ENCODE measurements around the gene IL3.

IL3 gene

DNA sequence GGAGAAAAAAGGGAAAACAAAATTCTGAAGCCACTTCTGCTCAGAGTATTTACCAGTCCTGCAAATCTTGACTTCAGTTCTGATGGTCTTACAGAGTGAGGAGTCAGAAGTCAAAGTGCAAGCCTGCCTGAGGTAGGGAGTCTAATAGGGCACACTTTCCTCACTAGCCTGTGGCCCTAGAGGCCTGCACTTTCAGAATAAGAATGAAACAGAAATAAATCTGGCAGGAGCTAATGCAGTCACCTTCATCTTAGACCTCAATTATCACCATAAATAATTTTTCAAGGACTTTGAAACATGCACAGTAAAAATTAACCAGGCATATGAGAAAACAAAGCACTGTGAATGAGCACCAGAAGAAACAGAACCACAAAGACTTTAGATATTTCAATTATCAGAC lies 28.3 kb upstream of the IL3 start:
- no peak overlapping the region for H3K27ac ChIP-seq (ENCODE audit: poor library complexity, severe bottlenecking)
- ATAC-seq (ENCODE audit: low read depth) (no peak), DNase-seq (ENCODE audit: low spot score) (no peak)
- H3K4me1 ChIP-seq (ENCODE audit: insufficient read depth, poor library complexity, severe bottlenecking), result no peaks in the 10 kb centered on the region
- H3K4me3 ChIP-seq (ENCODE audit: severe bottlenecking), result no peak overlapping the region
- H3K36me3 ChIP-seq (ENCODE audit: low read depth), result no peaks in the 10 kb centered on the region
- H3K27me3 ChIP-seq (ENCODE audit: insufficient read depth, poor library complexity, severe bottlenecking), result peaks cover 29% of the 10 kb centered on the region
- TF ChIP-seq, protein P1, sequence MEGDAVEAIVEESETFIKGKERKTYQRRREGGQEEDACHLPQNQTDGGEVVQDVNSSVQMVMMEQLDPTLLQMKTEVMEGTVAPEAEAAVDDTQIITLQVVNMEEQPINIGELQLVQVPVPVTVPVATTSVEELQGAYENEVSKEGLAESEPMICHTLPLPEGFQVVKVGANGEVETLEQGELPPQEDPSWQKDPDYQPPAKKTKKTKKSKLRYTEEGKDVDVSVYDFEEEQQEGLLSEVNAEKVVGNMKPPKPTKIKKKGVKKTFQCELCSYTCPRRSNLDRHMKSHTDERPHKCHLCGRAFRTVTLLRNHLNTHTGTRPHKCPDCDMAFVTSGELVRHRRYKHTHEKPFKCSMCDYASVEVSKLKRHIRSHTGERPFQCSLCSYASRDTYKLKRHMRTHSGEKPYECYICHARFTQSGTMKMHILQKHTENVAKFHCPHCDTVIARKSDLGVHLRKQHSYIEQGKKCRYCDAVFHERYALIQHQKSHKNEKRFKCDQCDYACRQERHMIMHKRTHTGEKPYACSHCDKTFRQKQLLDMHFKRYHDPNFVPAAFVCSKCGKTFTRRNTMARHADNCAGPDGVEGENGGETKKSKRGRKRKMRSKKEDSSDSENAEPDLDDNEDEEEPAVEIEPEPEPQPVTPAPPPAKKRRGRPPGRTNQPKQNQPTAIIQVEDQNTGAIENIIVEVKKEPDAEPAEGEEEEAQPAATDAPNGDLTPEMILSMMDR (IDR thresholded peaks at IDR 0.05; ENCODE audit: poor library complexity, severe bottlenecking), result no peak
- H3K9me3 ChIP-seq (ENCODE audit: severe bottlenecking), result peaks cover 5% of the 10 kb centered on the region

DNA sequence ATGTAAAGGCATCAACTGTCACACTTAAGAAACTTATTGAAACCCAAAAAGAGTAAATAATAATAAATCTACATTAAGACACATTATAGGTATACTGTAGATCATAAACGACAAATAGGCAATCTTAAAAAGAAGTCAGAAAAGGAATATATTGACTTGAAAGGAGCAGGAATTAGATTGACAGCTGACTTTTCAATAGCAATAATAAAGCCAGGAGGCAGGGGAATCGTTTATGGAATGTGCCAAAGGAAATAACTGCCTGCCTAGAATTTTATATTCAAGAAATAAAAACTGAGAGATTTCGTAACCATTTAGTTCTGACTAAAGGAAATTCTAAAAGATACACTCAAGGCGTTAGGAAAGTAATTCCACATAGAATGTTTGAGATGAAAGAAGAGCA lies 27.3 kb upstream of the IL3 start:
- no peak overlapping the region for H3K4me3 ChIP-seq (ENCODE audit: severe bottlenecking)
- ATAC-seq (ENCODE audit: low read depth), result no peak
- H3K9me3 ChIP-seq (ENCODE audit: severe bottlenecking), result peaks cover 5% of the 10 kb centered on the region
- H3K27ac ChIP-seq (ENCODE audit: poor library complexity, severe bottlenecking), result no peak overlapping the region
- TF ChIP-seq, protein P1 (IDR thresholded peaks at IDR 0.05; ENCODE audit: poor library complexity, severe bottlenecking), result no peak
- DNase-seq (ENCODE audit: low spot score), result no peak
- H3K36me3 ChIP-seq (ENCODE audit: low read depth), result no peaks in the 10 kb centered on the region
- peaks cover 33% of the 10 kb centered on the region for H3K27me3 ChIP-seq (ENCODE audit: insufficient read depth, poor library complexity, severe bottlenecking)
- no peaks in the 10 kb centered on the region for H3K4me1 ChIP-seq (ENCODE audit: insufficient read depth, poor library complexity, severe bottlenecking)

DNA sequence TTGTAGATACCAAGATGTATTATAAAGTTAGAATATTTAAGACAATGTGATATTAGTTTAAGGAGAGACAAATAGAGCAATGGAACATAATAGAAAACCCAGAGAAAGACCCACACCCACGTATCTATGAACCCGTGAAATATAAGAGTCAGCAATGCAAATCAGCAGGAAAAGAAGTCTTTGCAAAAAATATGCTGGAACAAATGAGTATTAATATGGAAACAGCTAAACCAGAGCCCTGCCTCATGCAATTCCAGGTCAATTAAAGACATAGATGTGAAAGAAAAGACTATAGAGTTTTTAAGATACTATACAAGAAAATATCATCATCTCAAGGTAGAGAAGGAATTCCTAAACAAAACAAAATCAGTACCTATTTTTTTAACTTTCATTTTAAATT lies 23.1 kb upstream of the IL3 start:
- Histone ChIP-seq H3K27ac (ENCODE audit: poor library complexity, severe bottlenecking) (no peak overlapping the region), H3K9me3 (ENCODE audit: severe bottlenecking) (peaks cover 5% of the 10 kb centered on the region), H3K4me1 (ENCODE audit: insufficient read depth, poor library complexity, severe bottlenecking) (no peaks in the 10 kb centered on the region), H3K27me3 (ENCODE audit: insufficient read depth, poor library complexity, severe bottlenecking) (peaks cover 44% of the 10 kb centered on the region), H3K36me3 (ENCODE audit: low read depth) (no peaks in the 10 kb centered on the region), H3K4me3 (ENCODE audit: severe bottlenecking) (no peak overlapping the region)
- DNase-seq (ENCODE audit: low spot score), result no peak
- ATAC-seq (ENCODE audit: low read depth), result no peak
- TF ChIP-seq, protein P1 (IDR thresholded peaks at IDR 0.05; ENCODE audit: poor library complexity, severe bottlenecking), result no peak

DNA sequence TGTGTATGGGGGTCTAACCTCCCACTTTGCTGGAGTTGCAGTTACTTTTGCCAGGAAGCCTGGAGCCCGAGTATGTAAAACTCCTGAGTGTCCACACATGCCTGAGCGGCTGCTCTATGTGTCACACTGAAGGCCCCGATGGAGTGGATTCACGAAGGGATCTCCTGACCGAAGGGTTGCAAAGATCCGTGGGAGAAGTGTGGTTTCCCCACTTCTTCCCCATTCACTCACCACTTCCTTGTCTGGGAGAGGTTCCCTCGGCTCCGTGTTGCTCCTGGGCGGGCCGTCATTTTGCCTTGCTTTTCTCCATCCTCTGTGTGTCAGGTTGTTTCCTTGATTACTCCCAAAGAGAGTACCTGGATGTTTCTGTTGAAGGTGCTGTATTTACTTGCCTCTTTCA lies 16.2 kb upstream of the IL3 start:
- Histone ChIP-seq H3K4me3 (ENCODE audit: severe bottlenecking) (no peak overlapping the region), H3K4me1 (ENCODE audit: insufficient read depth, poor library complexity, severe bottlenecking) (no peaks in the 10 kb centered on the region), H3K9me3 (ENCODE audit: severe bottlenecking) (no peaks in the 10 kb centered on the region), H3K27ac (ENCODE audit: poor library complexity, severe bottlenecking) (no peak overlapping the region), H3K27me3 (ENCODE audit: insufficient read depth, poor library complexity, severe bottlenecking) (peaks cover 14% of the 10 kb centered on the region), H3K36me3 (ENCODE audit: low read depth) (no peaks in the 10 kb centered on the region)
- TF ChIP-seq, protein P1 (IDR thresholded peaks at IDR 0.05; ENCODE audit: poor library complexity, severe bottlenecking), result no peak
- no peak for ATAC-seq (ENCODE audit: low read depth)
- DNase-seq (ENCODE audit: low spot score), result no peak

DNA sequence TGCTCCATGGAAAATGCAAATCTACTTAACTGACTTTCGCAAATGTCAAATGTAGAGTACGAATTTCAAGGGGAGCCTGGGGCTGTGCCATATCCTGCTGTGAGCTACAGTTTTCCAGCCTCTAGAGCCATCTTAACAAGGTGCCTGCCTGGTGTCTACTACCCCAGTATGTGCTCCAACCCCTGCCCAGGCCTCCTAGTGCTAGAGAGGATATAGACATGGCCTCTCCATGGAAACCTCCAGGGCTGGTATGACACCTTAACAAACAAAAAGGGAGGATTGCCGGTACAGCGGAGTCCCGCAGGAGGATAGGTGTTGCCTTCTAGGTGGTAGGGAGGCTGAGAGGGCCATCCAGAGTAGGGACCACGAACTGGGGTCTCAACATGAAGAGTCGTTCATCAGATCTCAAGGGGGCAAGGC lies 13.6 kb upstream of the IL3 start:
- Histone ChIP-seq H3K27me3 (ENCODE audit: insufficient read depth, poor library complexity, severe bottlenecking) (peaks cover 6% of the 10 kb centered on the region), H3K4me1 (ENCODE audit: insufficient read depth, poor library complexity, severe bottlenecking) (no peaks in the 10 kb centered on the region), H3K36me3 (ENCODE audit: low read depth) (no peaks in the 10 kb centered on the region), H3K27ac (ENCODE audit: poor library complexity, severe bottlenecking) (no peak overlapping the region), H3K9me3 (ENCODE audit: severe bottlenecking) (no peaks in the 10 kb centered on the region), H3K4me3 (ENCODE audit: severe bottlenecking) (no peak overlapping the region)
- DNase-seq (ENCODE audit: low spot score) (peak; percentile 49), ATAC-seq (ENCODE audit: low read depth) (no peak)
- TF ChIP-seq, protein P1 (IDR thresholded peaks at IDR 0.05; ENCODE audit: poor library complexity, severe bottlenecking), result no peak
